ENCODE results near the gene SUPT6H. TPM values are rescaled to one million over a fixed set of nuclear protein-coding genes. Genes with fewer than 3 reads are reported as not detected.

SUPT6H gene
- total and polyA plus RNA-seq, 8 donors: 16.9 to 135 (median 47.3) TPM

DNA sequence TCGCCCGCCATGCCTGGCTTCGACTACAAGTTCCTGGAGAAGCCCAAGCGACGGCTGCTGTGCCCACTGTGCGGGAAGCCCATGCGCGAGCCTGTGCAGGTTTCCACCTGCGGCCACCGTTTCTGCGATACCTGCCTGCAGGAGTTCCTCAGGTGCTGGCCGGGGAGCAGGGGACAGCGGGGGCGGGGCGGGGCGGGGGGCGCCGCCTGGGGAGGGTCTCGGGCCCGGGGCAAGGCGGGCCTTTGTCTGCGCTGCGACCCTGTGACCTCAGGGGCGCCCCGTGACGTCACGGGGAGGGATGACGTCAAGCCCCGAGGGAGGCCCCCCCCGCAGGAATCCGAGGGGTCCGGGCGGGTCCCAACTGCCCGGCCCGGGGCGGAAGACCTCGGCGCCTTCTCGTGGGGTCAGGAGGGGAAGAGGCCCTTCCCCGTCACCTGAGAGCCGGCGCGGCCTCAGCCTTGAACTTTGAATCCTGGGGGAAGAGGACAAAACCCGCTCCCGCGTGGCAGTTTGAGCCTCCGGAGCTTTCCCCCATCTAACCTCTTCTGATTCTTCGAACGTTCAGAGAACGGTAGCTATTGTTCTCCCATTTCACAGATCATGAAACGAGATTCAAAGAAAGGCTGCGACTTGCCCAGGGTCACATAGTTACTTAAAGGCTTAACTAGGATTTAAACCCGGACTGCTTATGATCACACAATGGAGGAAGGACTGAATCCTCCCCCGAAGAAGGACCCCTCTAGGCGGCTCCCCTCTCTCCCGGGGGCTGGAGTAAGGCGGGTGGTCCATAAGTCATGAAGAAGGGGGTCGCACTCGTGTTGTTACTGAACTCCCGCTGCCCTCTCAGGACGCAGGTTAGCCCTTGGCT is 82.3 kb downstream of the SUPT6H start:
- Histone ChIP-seq H3K27ac (peak overlapping the region; percentile 96 to 99 (median 98)), H3K36me3 (peaks cover 18 to 23% (median 20%) of the 10 kb centered on the region in 4 donors), H3K27me3 (peaks cover 0 to 5% (median 0%) of the 10 kb centered on the region in 3 donors), H3K4me1 (peaks cover 55 to 81% (median 75%) of the 10 kb centered on the region in 4 donors), H3K9me3 (no peaks in the 10 kb centered on the region), H3K4me3 (peak overlapping the region; percentile 61 to 89 (median 80))
- 0 to 2% (median 1%) methylated on average over 31 to 61 of the region's 61 CpGs for WGBS, 5 donors
- intact Hi-C loops (cut with DNase I; ENCODE audit: low total_unique reads): no loop called here
- peak; percentile 61 to 88 for DNase-seq
- no peak for TF ChIP-seq EP300 (IDR thresholded peaks at IDR 0.05)
- TF ChIP-seq POLR2AphosphoS5 (IDR thresholded peaks at IDR 0.05): no peak
- no peak for TF ChIP-seq POLR2A (IDR thresholded peaks at IDR 0.05)
- TF ChIP-seq, protein P1, sequence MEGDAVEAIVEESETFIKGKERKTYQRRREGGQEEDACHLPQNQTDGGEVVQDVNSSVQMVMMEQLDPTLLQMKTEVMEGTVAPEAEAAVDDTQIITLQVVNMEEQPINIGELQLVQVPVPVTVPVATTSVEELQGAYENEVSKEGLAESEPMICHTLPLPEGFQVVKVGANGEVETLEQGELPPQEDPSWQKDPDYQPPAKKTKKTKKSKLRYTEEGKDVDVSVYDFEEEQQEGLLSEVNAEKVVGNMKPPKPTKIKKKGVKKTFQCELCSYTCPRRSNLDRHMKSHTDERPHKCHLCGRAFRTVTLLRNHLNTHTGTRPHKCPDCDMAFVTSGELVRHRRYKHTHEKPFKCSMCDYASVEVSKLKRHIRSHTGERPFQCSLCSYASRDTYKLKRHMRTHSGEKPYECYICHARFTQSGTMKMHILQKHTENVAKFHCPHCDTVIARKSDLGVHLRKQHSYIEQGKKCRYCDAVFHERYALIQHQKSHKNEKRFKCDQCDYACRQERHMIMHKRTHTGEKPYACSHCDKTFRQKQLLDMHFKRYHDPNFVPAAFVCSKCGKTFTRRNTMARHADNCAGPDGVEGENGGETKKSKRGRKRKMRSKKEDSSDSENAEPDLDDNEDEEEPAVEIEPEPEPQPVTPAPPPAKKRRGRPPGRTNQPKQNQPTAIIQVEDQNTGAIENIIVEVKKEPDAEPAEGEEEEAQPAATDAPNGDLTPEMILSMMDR (IDR thresholded peaks at IDR 0.05): no peak

GRCh38 chr17:28744972-28745785 is 83.2 kb downstream of the SUPT6H start:
- Histone ChIP-seq H3K9me3 (no peaks in the 10 kb centered on the region), H3K4me1 (peaks cover 61 to 89% (median 83%) of the 10 kb centered on the region in 4 donors), H3K27ac (peak overlapping the region; percentile 96 to 99 (median 98)), H3K27me3 (peaks cover 0 to 5% (median 0%) of the 10 kb centered on the region in 3 donors), H3K4me3 (peak overlapping the region; percentile 61 to 89 (median 80)), H3K36me3 (peaks cover 21 to 27% (median 26%) of the 10 kb centered on the region in 4 donors)
- TF ChIP-seq POLR2AphosphoS5 (IDR thresholded peaks at IDR 0.05) (peak in 2 of 3 donors; percentile 10 to 26), POLR2A (IDR thresholded peaks at IDR 0.05) (peak in 1 of 4 donors; percentile 51), EP300 (IDR thresholded peaks at IDR 0.05) (no peak)
- TF ChIP-seq, protein P1 (IDR thresholded peaks at IDR 0.05): no peak
- intact Hi-C loops (cut with DNase I; ENCODE audit: low total_unique reads): no loop called here
- WGBS, 5 donors: 2 to 6% (median 2%) methylated on average over 18 to 31 of the region's 31 CpGs
- peak; percentile 75 to 91 for DNase-seq

GRCh38 chr17:28745786-28746411 is 83.9 kb downstream of the SUPT6H start:
- intact Hi-C loops (cut with DNase I; ENCODE audit: low total_unique reads): no loop called here
- Histone ChIP-seq H3K27me3 (peaks cover 0 to 5% (median 0%) of the 10 kb centered on the region in 3 donors), H3K4me1 (peaks cover 61 to 96% (median 90%) of the 10 kb centered on the region in 4 donors), H3K27ac (peak overlapping the region; percentile 96 to 99 (median 98)), H3K4me3 (peak overlapping the region; percentile 61 to 89 (median 80)), H3K36me3 (peaks cover 21 to 34% (median 29%) of the 10 kb centered on the region in 4 donors), H3K9me3 (no peaks in the 10 kb centered on the region)
- TF ChIP-seq, protein P1 (IDR thresholded peaks at IDR 0.05): no peak
- TF ChIP-seq POLR2AphosphoS5 (IDR thresholded peaks at IDR 0.05): peak in 2 of 3 donors; percentile 65 to 71
- 27 to 57% (median 40%) methylated on average over 3 to 4 of the region's 4 CpGs for WGBS, 5 donors
- peak; percentile 56 to 85 for DNase-seq

Measured in stomach (tissue), 9 donors.